ENCODE results near the gene WNK1. TPM values are rescaled to one million over a fixed set of nuclear protein-coding genes. Genes with fewer than 3 reads are reported as not detected.

The WNK1 gene
- polyA plus RNA-seq, 2 of the 4 experiments (the other 2 are of a cell fraction): 88.4 to 98.0 TPM

DNA sequence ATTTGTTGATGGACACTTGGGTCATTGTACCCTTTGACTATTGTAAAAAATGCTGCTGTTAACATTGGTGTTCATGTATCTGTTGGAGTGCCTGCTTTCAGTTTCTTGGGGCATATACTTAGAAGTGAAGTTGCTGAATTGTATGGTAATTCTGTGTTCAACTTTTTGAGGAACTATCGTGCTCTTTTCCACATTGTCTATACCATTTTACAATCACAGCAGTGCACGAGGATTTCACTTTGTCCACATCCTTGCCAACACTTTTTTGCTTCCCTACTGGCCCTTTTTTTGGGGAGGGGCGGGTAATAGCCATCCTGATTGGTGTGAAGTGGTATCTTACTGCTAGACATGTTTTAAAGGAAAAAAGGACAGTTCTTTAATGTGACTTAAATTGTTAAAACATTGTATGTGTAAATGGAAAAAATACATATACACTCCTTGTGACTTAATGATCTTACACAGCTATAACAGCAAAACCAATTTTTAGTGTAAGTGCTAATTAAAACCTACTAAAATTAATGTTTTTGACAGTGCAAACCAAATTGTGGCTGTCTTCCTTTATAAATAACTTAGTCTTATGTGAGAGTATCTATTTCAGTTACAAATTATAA, 52.7 kb downstream of the WNK1 start:
- WGBS (ENCODE audit: missing lambda C conversion rate): 64% methylated on average over 3 of the region's 3 CpGs
- H3K4me2 ChIP-seq: peak overlapping the region; percentile 59; the same call in 2 of the 3 replicates
- no peak overlapping the region for H3K27ac ChIP-seq
- H3K9me3 ChIP-seq: no peaks in the 10 kb centered on the region
- ATAC-seq: no peak
- CTCF ChIA-PET: interaction anchor here (2.1 kb wide), 1 partner anchor 9 kb away, joined by 6 read pairs; no protein-coding TSS in a partner anchor
- no peak overlapping the region for H3K4me3 ChIP-seq
- DNase-seq (ENCODE audit: low read depth in 1 of 2, low spot score in 1 of 2): no peak
- POLR2A ChIA-PET: no interaction called here
- TF ChIP-seq, protein P1, sequence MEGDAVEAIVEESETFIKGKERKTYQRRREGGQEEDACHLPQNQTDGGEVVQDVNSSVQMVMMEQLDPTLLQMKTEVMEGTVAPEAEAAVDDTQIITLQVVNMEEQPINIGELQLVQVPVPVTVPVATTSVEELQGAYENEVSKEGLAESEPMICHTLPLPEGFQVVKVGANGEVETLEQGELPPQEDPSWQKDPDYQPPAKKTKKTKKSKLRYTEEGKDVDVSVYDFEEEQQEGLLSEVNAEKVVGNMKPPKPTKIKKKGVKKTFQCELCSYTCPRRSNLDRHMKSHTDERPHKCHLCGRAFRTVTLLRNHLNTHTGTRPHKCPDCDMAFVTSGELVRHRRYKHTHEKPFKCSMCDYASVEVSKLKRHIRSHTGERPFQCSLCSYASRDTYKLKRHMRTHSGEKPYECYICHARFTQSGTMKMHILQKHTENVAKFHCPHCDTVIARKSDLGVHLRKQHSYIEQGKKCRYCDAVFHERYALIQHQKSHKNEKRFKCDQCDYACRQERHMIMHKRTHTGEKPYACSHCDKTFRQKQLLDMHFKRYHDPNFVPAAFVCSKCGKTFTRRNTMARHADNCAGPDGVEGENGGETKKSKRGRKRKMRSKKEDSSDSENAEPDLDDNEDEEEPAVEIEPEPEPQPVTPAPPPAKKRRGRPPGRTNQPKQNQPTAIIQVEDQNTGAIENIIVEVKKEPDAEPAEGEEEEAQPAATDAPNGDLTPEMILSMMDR (IDR thresholded peaks at IDR 0.05): no peak
- TF ChIP-seq CBX2 (IDR thresholded peaks at IDR 0.05; ENCODE audit: borderline replicate concordance, low read depth) (no peak), FOSL2 (IDR thresholded peaks at IDR 0.05) (no peak), FOSL2 (CRISPR knock-in tag; IDR thresholded peaks at IDR 0.05) (no peak), BHLHE40 (IDR thresholded peaks at IDR 0.05; ENCODE audit: low read depth, low read length) (no peak), GATA3 (IDR thresholded peaks at IDR 0.05; ENCODE audit: borderline replicate concordance) (no peak), CHD4 (IDR thresholded peaks at IDR 0.05; ENCODE audit: borderline replicate concordance) (no peak), HDAC2 (IDR thresholded peaks at IDR 0.05) (no peak), ESRRA (IDR thresholded peaks at IDR 0.05; ENCODE audit: borderline replicate concordance, low read length) (no peak), ZSCAN20 (CRISPR knock-in tag; IDR thresholded peaks at IDR 0.05) (no peak), MAX (IDR thresholded peaks at IDR 0.05) (no peak)
- TF ChIP-seq, protein P2, sequence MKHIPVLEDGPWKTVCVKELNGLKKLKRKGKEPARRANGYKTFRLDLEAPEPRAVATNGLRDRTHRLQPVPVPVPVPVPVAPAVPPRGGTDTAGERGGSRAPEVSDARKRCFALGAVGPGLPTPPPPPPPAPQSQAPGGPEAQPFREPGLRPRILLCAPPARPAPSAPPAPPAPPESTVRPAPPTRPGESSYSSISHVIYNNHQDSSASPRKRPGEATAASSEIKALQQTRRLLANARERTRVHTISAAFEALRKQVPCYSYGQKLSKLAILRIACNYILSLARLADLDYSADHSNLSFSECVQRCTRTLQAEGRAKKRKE (CRISPR knock-in tag; IDR thresholded peaks at IDR 0.05; ENCODE audit: low read depth): no peak
- peak; percentile 32 for FAIRE-seq
- H3K4me1 ChIP-seq: peaks cover 63% of the 10 kb centered on the region

DNA sequence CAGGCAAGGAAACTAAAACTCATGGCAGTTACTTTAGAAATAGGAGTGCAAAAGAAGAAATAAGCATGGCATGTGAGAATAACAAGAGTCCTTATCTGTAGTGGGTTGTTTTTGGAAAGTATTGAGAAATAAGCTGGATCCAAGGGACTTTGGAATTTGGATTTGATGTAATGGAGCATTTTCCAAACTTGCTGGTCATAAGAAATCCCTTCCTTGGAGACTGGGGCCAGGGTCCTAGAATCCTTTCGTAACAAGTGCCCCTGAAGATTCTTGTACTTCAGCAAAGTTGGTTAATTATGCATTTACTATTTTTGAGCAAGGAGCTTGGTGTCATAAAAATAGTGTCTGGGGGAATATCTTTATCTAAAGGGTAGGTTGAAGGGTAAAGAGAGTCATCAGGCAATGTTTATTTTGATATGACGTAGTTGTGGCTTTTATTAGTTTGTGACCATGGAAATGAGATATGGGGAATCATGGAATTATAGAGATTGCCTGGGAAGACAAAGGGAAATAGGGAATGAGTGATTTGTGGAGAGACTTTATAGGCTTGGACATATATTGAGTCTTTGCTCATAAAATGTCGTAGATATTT, 53.9 kb downstream of the WNK1 start:
- Histone ChIP-seq H3K27ac (no peak overlapping the region), H3K4me1 (peaks cover 75% of the 10 kb centered on the region), H3K9me3 (no peaks in the 10 kb centered on the region), H3K4me2 (peak overlapping the region; percentile 59), H3K4me3 (no peak overlapping the region)
- ChIA-PET CTCF (interaction anchor here (1.4 to 2.1 kb wide), 4 partner anchors 9 to 236 kb away, joined by 3 to 9 read pairs (median 6); no protein-coding TSS in a partner anchor), POLR2A (interaction anchor here (0.5 kb wide), 1 partner anchor 49 kb away, joined by 3 read pairs; no protein-coding TSS in a partner anchor)
- peak; percentile 28 to 56 for DNase-seq (ENCODE audit: low read depth in 1 of 2, low spot score in 1 of 2)
- peak in 1 of 2 experiments; percentile 57; a peak in 3 of 6 replicates for ATAC-seq
- TF ChIP-seq JUN (IDR thresholded peaks at IDR 0.05): no peak
- peak in 1 of 2 experiments; percentile 38; a peak in 1 of 4 replicates for TF ChIP-seq CEBPB (IDR thresholded peaks at IDR 0.05)
- TF ChIP-seq EP300 (IDR thresholded peaks at IDR 0.05): no peak
- peak; percentile 68 for FAIRE-seq
- WGBS (ENCODE audit: missing lambda C conversion rate): 59% methylated on average over 3 of the region's 3 CpGs

DNA sequence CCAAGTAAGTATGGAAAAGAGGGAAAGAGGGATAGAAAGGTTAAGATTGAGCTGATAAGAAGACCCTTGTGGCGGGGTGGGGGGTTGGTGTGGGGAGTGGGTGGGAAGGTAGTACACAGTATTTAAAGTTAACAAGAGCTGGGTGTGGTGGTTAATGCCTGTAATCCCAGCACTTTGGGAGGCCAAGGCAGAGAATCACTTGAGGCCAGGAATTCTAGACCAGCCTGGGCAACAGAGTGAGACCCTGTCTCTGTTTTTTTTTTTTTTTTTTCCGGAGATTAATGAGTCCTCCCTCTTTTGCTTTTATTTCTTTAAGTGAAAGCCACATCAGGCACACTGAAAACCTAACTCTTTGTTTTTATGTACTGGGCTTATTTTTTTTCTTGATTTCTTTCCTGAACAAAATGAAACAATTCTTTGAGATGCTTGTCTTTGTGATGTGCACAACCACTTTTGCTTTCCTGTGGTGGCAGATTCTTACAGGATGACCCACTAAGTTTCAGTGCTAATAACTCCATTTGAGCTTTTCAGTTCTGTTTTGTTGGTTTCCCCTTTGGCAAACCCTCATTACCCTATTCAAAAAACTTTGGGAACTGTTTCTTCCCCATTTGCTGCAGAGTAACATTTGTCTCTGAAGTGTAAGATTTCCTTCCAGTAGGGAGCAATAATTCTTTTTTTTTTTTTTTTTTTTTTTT, 54.8 kb downstream of the WNK1 start:
- peaks cover 76% of the 10 kb centered on the region for H3K4me1 ChIP-seq
- ATAC-seq (peak in 1 of 2 experiments; percentile 49; a peak in 3 of 6 replicates), DNase-seq (ENCODE audit: low read depth in 1 of 2, low spot score in 1 of 2) (no peak), FAIRE-seq (peak; percentile 32)
- H3K9me3 ChIP-seq: no peaks in the 10 kb centered on the region
- WGBS (ENCODE audit: missing lambda C conversion rate): 59% methylated on average over 2 of the region's 2 CpGs
- ChIA-PET POLR2A (no interaction called here), CTCF (interaction anchor here (0.6 to 2.1 kb wide), 8 partner anchors 8 to 238 kb away, joined by 3 to 9 read pairs (median 4); no protein-coding TSS in a partner anchor)
- peak overlapping the region in 1 of 2 experiments; percentile 26; a peak in 2 of 6 replicates for H3K27ac ChIP-seq
- H3K4me3 ChIP-seq: no peak overlapping the region
- peak overlapping the region; percentile 59 for H3K4me2 ChIP-seq
- no peak for TF ChIP-seq TFCP2L1 (CRISPR knock-in tag; IDR thresholded peaks at IDR 0.05)
- TF ChIP-seq BCL3 (IDR thresholded peaks at IDR 0.05): no peak
- TF ChIP-seq NR3C1 (IDR thresholded peaks at IDR 0.05): no peak
- TF ChIP-seq GATA3 (IDR thresholded peaks at IDR 0.05; ENCODE audit: borderline replicate concordance): no peak
- TF ChIP-seq, protein P3, sequence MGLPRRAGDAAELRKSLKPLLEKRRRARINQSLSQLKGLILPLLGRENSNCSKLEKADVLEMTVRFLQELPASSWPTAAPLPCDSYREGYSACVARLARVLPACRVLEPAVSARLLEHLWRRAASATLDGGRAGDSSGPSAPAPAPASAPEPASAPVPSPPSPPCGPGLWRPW (IDR thresholded peaks at IDR 0.05): no peak
- TF ChIP-seq, protein P4, sequence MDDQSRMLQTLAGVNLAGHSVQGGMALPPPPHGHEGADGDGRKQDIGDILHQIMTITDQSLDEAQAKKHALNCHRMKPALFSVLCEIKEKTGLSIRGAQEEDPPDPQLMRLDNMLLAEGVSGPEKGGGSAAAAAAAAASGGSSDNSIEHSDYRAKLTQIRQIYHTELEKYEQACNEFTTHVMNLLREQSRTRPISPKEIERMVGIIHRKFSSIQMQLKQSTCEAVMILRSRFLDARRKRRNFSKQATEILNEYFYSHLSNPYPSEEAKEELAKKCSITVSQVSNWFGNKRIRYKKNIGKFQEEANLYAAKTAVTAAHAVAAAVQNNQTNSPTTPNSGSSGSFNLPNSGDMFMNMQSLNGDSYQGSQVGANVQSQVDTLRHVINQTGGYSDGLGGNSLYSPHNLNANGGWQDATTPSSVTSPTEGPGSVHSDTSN (IDR thresholded peaks at IDR 0.05): no peak
- TF ChIP-seq HEYL (CRISPR knock-in tag; IDR thresholded peaks at IDR 0.05): no peak
- no peak for TF ChIP-seq RCOR1 (IDR thresholded peaks at IDR 0.05; ENCODE audit: low read depth, low read length)
- TF ChIP-seq EHMT2 (IDR thresholded peaks at IDR 0.05; ENCODE audit: low read depth): no peak
- TF ChIP-seq CBX8 (IDR thresholded peaks at IDR 0.05): no peak
- TF ChIP-seq HOXB13 (CRISPR knock-in tag; IDR thresholded peaks at IDR 0.05; ENCODE audit: low read depth): no peak
- no peak for TF ChIP-seq CHD2 (IDR thresholded peaks at IDR 0.05; ENCODE audit: low read length, partially characterized antibody)
- TF ChIP-seq NFE2L2 (conservative IDR thresholded peaks at IDR 0.05; ENCODE audit: low read length): no peak
- no peak for TF ChIP-seq RARB (CRISPR knock-in tag; IDR thresholded peaks at IDR 0.05)

All from A549 (cell line).